Upper lobe of left lung (tissue), 4 donors: ENCODE measurements around the gene ZBTB46.

ENCODE experiments used
- POLR2A ChIP-seq, 4 donors: fragments of 450-650 bp; IDR thresholded peaks; one replicate each; pipeline ENCODE4 v1.5.1; 2016 to 2017; ENCODE audit warnings: antibody characterized with exemption in 4 of 4, mild to moderate bottlenecking in 2 of 4
- POLR2AphosphoS5 ChIP-seq, 2 donors: sonication (generic); formaldehyde crosslinking; IDR thresholded peaks; one replicate each; pipeline ENCODE4 v1.5.1; 2017; ENCODE audit warnings: antibody characterized with exemption in 2 of 2
- TF ChIP-seq, protein P1 (sequence below), 6 experiments: fragments of 450-650 bp in 4 of 6; fragments of 200-600 bp in 2 of 6; sonication (generic) in 2 of 6; IDR thresholded peaks; one replicate each; pipeline ENCODE4 v1.5.1; 2016 to 2019; ENCODE audit warnings: antibody characterized with exemption in 6 of 6

GRCh38 chr20:63785691-63786131, 45.4 kb downstream of the ZBTB46 start:
- TF ChIP-seq, protein P1, sequence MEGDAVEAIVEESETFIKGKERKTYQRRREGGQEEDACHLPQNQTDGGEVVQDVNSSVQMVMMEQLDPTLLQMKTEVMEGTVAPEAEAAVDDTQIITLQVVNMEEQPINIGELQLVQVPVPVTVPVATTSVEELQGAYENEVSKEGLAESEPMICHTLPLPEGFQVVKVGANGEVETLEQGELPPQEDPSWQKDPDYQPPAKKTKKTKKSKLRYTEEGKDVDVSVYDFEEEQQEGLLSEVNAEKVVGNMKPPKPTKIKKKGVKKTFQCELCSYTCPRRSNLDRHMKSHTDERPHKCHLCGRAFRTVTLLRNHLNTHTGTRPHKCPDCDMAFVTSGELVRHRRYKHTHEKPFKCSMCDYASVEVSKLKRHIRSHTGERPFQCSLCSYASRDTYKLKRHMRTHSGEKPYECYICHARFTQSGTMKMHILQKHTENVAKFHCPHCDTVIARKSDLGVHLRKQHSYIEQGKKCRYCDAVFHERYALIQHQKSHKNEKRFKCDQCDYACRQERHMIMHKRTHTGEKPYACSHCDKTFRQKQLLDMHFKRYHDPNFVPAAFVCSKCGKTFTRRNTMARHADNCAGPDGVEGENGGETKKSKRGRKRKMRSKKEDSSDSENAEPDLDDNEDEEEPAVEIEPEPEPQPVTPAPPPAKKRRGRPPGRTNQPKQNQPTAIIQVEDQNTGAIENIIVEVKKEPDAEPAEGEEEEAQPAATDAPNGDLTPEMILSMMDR (IDR thresholded peaks at IDR 0.05) = no peak
- TF ChIP-seq POLR2A (IDR thresholded peaks at IDR 0.05) (no peak), POLR2AphosphoS5 (IDR thresholded peaks at IDR 0.05) (no peak)
